Measurements from ENCODE around the gene DYRK3. TPM values are rescaled to one million over a fixed set of nuclear protein-coding genes. Genes with fewer than 3 reads are reported as not detected.

The DYRK3 gene
- total and polyA plus RNA-seq, 9 of the 15 experiments (the other 6 are each of a cell fraction or from before 2014, with no cell fraction given) = 4.5 to 33.7 (median 25.7) TPM

- TF ChIP-seq NR2C2 (CRISPR knock-in tag; IDR thresholded peaks at IDR 0.05) (no peak), NR2C2 (tag; IDR thresholded peaks at IDR 0.05) (peak; percentile 83; the same call in 1 of the 2 replicates), NKRF (IDR thresholded peaks at IDR 0.05; ENCODE audit: borderline replicate concordance) (no peak), KDM1A (IDR thresholded peaks at IDR 0.05) (no peak), ESRRA (IDR thresholded peaks at IDR 0.05; ENCODE audit: borderline replicate concordance, low read depth) (peak; percentile 80), HMBOX1 (IDR thresholded peaks at IDR 0.05) (0 out of 2 replicates have a peak, but pooled peaks have one; percentile 21), ZNF444 (CRISPR knock-in tag; IDR thresholded peaks at IDR 0.05) (no peak), FOXK2 (conservative IDR thresholded peaks at IDR 0.05 in 1 of 2, IDR thresholded peaks at IDR 0.05 in 1 of 2; ENCODE audit: low read depth in 2 of 2) (0 out of 4 replicates have a peak, but pooled peaks of 1 of the 2 experiments have one; percentile 42)
Measured at GRCh38 chr1:206686478-206687249, 51.3 kb downstream of the DYRK3 start (continued).
